Astrocyte (in vitro differentiated cells and primary cell): ENCODE data around the gene CA6. TPM values are rescaled to one million over a fixed set of nuclear protein-coding genes. Genes with fewer than 3 reads are reported as not detected.
"Not testable (repeated sequence)": the region's sequence is repeated elsewhere in the genome, so short reads cannot be mapped to it uniquely, and the experiment has no call there.

Experiments used
- DNase-seq: peaks from one replicate; pipeline ENCODE4 v3.0.0-alpha.2; 2010; ENCODE audit warnings: low read depth
- FAIRE-seq: peaks from 2 replicates; lab custom pipeline; 2011; peaks lifted over from hg19 to GRCh38; lab: Jason Lieb, UNC
- H2AFZ ChIP-seq: 2 replicates; pipeline ENCODE4 v1.6.0; 2012; ENCODE audit warnings: low read depth, low read length, inconsistent platforms
- H3K27ac ChIP-seq: 2 replicates; pipeline ENCODE4 v1.5.1; 2011; ENCODE audit warnings: low read depth, low read length, inconsistent platforms
- H3K27me3 ChIP-seq: 2 replicates; pipeline ENCODE4 v1.6.0; 2011; ENCODE audit warnings: low read length, inconsistent platforms; ENCODE audit not compliant: insufficient read depth
- H3K36me3 ChIP-seq: 2 replicates; pipeline ENCODE4 v1.5.1; 2011; ENCODE audit warnings: low read length, inconsistent platforms; ENCODE audit not compliant: insufficient read depth
- H3K4me1 ChIP-seq: 2 replicates; pipeline ENCODE4 v1.5.1; 2011; ENCODE audit warnings: low read length, inconsistent platforms; ENCODE audit not compliant: insufficient read depth
- H3K4me2 ChIP-seq: 2 replicates; pipeline ENCODE4 v1.6.0; 2012; ENCODE audit warnings: low read length, inconsistent platforms
- H3K4me3 ChIP-seq: 2 replicates; pipeline ENCODE4 v1.5.1; 2011; ENCODE audit warnings: low read depth, mild to moderate bottlenecking, low read length, inconsistent platforms; ENCODE audit not compliant: insufficient read depth
- H3K79me2 ChIP-seq: 2 replicates; pipeline ENCODE4 v1.6.0; 2012; ENCODE audit warnings: mild to moderate bottlenecking, low read length, inconsistent platforms; ENCODE audit not compliant: insufficient read depth
- H3K9ac ChIP-seq: 2 replicates; pipeline ENCODE4 v1.6.0; 2012; ENCODE audit warnings: mild to moderate bottlenecking, low read length, inconsistent platforms
- H3K9me3 ChIP-seq: 2 replicates; pipeline ENCODE4 v1.5.1; 2012; ENCODE audit warnings: low read depth, mild to moderate bottlenecking, low read length, inconsistent platforms; ENCODE audit not compliant: insufficient read depth
- H4K20me1 ChIP-seq: 2 replicates; pipeline ENCODE4 v1.6.0; 2012; ENCODE audit warnings: low read length, inconsistent platforms; ENCODE audit not compliant: insufficient read depth
- H3K27ac Mint-ChIP-seq: one replicate; pipeline ENCODE4 v1.8.0; 2021; ENCODE audit warnings: mild to moderate bottlenecking, mixed read lengths; ENCODE audit not compliant: unreplicated experiment
- H3K27me3 Mint-ChIP-seq: one replicate; pipeline ENCODE4 v1.8.0; 2021; ENCODE audit warnings: low read depth, mixed read lengths; ENCODE audit not compliant: unreplicated experiment
- H3K36me3 Mint-ChIP-seq: one replicate; pipeline ENCODE4 v1.8.0; 2021; ENCODE audit warnings: low read depth, mixed read lengths; ENCODE audit not compliant: unreplicated experiment
- H3K4me1 Mint-ChIP-seq: one replicate; pipeline ENCODE4 v1.8.0; 2021; ENCODE audit warnings: low read depth, mixed read lengths; ENCODE audit not compliant: unreplicated experiment
- H3K4me3 Mint-ChIP-seq: one replicate; pipeline ENCODE4 v1.8.0; 2021; ENCODE audit warnings: mild to moderate bottlenecking, moderate library complexity, mixed read lengths; ENCODE audit not compliant: unreplicated experiment
- H3K9me3 Mint-ChIP-seq: one replicate; pipeline ENCODE4 v1.8.0; 2021; ENCODE audit warnings: mild to moderate bottlenecking, mixed read lengths; ENCODE audit not compliant: unreplicated experiment
- CTCF ChIP-seq: IDR thresholded peaks from 2 replicates; pipeline ENCODE4 v1.5.1; 2011; ENCODE audit warnings: low read depth, mild to moderate bottlenecking, inconsistent platforms, low read length, moderate library complexity; ENCODE audit not compliant: insufficient read depth
- EZH2 ChIP-seq: IDR thresholded peaks from 2 replicates; pipeline ENCODE4 v1.6.1; 2012; ENCODE audit warnings: mild to moderate bottlenecking, low read length, inconsistent platforms; ENCODE audit not compliant: insufficient read depth
- total RNA-seq: library from RNA; stranded (reverse); gene quantifications from 2 replicates; pipeline ENCODE4 v1.2.1, GENCODE V29; 2021

CA6 gene
- total RNA-seq, 1 donor from 2014 or later: not detected

- no peak overlapping the region for H3K4me3 ChIP-seq
- Mint-ChIP-seq H3K36me3 (no peaks in the 10 kb centered on the region), H3K27ac (no peak overlapping the region), H3K4me1 (peaks cover 1% of the 10 kb centered on the region), H3K4me3 (no peak overlapping the region), H3K9me3 (no peaks in the 10 kb centered on the region), H3K27me3 (peaks cover 3% of the 10 kb centered on the region)
- no peak overlapping the region for H3K27ac ChIP-seq
- H3K4me1 ChIP-seq: peaks cover 7% of the 10 kb centered on the region
- no peak for FAIRE-seq
- H3K79me2 ChIP-seq: no peaks in the 10 kb centered on the region
- H4K20me1 ChIP-seq: no peaks in the 10 kb centered on the region
- no peaks in the 10 kb centered on the region for H3K27me3 ChIP-seq
- no peaks in the 10 kb centered on the region for H3K9me3 ChIP-seq
- H2AFZ ChIP-seq: no peak overlapping the region
- no peak overlapping the region for H3K4me2 ChIP-seq
- no peak for DNase-seq
- TF ChIP-seq EZH2: no peak
- TF ChIP-seq CTCF: no peak
- H3K9ac ChIP-seq: no peak overlapping the region
- H3K36me3 ChIP-seq: no peaks in the 10 kb centered on the region
Measured at GRCh38 chr1:8914466-8914865, 31.2 kb upstream of the CA6 start.

GRCh38 chr1:8915446-8915845 lies 30.2 kb upstream of the CA6 start:
- H3K4me3 Mint-ChIP-seq: no peak overlapping the region
- H3K9ac ChIP-seq: no peak overlapping the region

DNA sequence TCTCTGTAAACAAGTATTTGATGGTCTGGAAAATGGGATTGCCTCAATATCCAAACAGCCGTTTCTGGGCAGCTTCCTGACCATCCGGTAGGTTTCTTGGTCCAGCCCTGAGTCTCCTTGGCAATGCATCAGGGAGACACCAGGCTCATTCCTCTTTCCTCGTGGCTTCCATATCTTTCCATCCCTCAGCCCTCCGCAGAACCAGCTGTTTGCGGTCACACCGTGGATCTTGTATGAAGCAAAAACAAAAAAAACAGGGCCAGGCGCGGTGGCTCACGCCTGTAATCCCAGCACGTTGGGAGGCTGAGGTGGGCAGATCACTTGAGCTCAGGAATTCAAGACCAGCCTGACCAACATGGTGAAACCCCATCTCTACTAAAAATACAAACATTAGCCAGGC lies 28.1 kb upstream of the CA6 start:
- not testable (repeated sequence) for H3K9ac ChIP-seq, H3K27ac Mint-ChIP-seq, FAIRE-seq, H4K20me1 ChIP-seq, H3K4me3 ChIP-seq, DNase-seq, H2AFZ ChIP-seq, H3K9me3 ChIP-seq, H3K4me3 Mint-ChIP-seq, H3K4me1 Mint-ChIP-seq, H3K9me3 Mint-ChIP-seq, H3K4me2 ChIP-seq, H3K36me3 ChIP-seq, H3K4me1 ChIP-seq, H3K79me2 ChIP-seq, H3K36me3 Mint-ChIP-seq, H3K27me3 ChIP-seq, H3K27ac ChIP-seq
- H3K27me3 Mint-ChIP-seq: peaks cover 20% of the 10 kb centered on the region

More at GRCh38 chr1:8915446-8915845, 30.2 kb upstream of the CA6 start:
- H3K36me3 ChIP-seq: no peaks in the 10 kb centered on the region
- H3K27me3 ChIP-seq: no peaks in the 10 kb centered on the region
- H4K20me1 ChIP-seq: no peaks in the 10 kb centered on the region
- TF ChIP-seq EZH2: no peak
- TF ChIP-seq CTCF: no peak
- Mint-ChIP-seq H3K36me3 (no peaks in the 10 kb centered on the region), H3K9me3 (no peaks in the 10 kb centered on the region), H3K27ac (no peak overlapping the region), H3K27me3 (peaks cover 3% of the 10 kb centered on the region), H3K4me1 (peaks cover 1% of the 10 kb centered on the region)
- no peak overlapping the region for H2AFZ ChIP-seq
- H3K4me2 ChIP-seq: no peak overlapping the region
- no peaks in the 10 kb centered on the region for H3K79me2 ChIP-seq
- H3K4me3 ChIP-seq: no peak overlapping the region
- peaks cover 7% of the 10 kb centered on the region for H3K4me1 ChIP-seq
- no peak for FAIRE-seq
- DNase-seq: no peak
- H3K27ac ChIP-seq: no peak overlapping the region
- H3K9me3 ChIP-seq: no peaks in the 10 kb centered on the region
